Ishikawa (cell line): ENCODE results near the gene SKI.

Experiments used
- CEBPB ChIP-seq: IDR thresholded peaks from 2 replicates; pipeline ENCODE4 v1.6.1; 2012
- CREB1 ChIP-seq: IDR thresholded peaks from 2 replicates; pipeline ENCODE4 v1.6.1; 2012; ENCODE audit warnings: low read depth
- EGR1 ChIP-seq: IDR thresholded peaks from 2 replicates; pipeline ENCODE4 v1.6.1; 2012
- EP300 ChIP-seq: IDR thresholded peaks from 2 replicates; pipeline ENCODE4 v1.6.1; 2012; ENCODE audit warnings: borderline replicate concordance
- FOXM1 ChIP-seq: IDR thresholded peaks from 2 replicates; pipeline ENCODE4 v1.6.1; 2012; ENCODE audit warnings: low read depth, borderline replicate concordance
- NFIC ChIP-seq: IDR thresholded peaks from 2 replicates; pipeline ENCODE4 v1.6.1; 2012
- RAD21 ChIP-seq: IDR thresholded peaks from 2 replicates; pipeline ENCODE4 v1.6.1; 2012; ENCODE audit warnings: low read depth
- TAF1 ChIP-seq: IDR thresholded peaks from 2 replicates; pipeline ENCODE4 v1.6.1; 2012; ENCODE audit warnings: low read depth, mild to moderate bottlenecking
- TCF12 ChIP-seq: IDR thresholded peaks from 2 replicates; pipeline ENCODE4 v1.6.1; 2012; ENCODE audit warnings: low read depth
- TEAD4 ChIP-seq: IDR thresholded peaks from 2 replicates; pipeline ENCODE4 v1.6.1; 2012
- YY1 ChIP-seq: IDR thresholded peaks from 2 replicates; pipeline ENCODE4 v1.6.1; 2012; ENCODE audit warnings: low read depth
- ZBTB7A ChIP-seq: IDR thresholded peaks from 2 replicates; pipeline ENCODE4 v1.6.1; 2012; ENCODE audit warnings: low read depth
- TF ChIP-seq, protein P1 (sequence below): IDR thresholded peaks from 2 replicates; pipeline ENCODE4 v1.6.1; 2012
- TF ChIP-seq, protein P2 (sequence below): IDR thresholded peaks from 2 replicates; pipeline ENCODE4 v1.6.1; 2012
- TF ChIP-seq, protein P3 (sequence below): IDR thresholded peaks from 2 replicates; pipeline ENCODE4 v1.6.1; 2012; ENCODE audit warnings: low read depth, mild to moderate bottlenecking

SKI gene

GRCh38 chr1:2184531-2184930 is 43.6 kb upstream of the SKI start:
- TF ChIP-seq TEAD4 (no peak), EGR1 (no peak), CREB1 (no peak), RAD21 (no peak), TAF1 (no peak), TCF12 (no peak), EP300 (no peak), YY1 (no peak), FOXM1 (no peak), ZBTB7A (no peak), CEBPB (no peak), NFIC (no peak)
- TF ChIP-seq, protein P1, sequence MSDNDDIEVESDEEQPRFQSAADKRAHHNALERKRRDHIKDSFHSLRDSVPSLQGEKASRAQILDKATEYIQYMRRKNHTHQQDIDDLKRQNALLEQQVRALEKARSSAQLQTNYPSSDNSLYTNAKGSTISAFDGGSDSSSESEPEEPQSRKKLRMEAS: no peak
- TF ChIP-seq, protein P2, sequence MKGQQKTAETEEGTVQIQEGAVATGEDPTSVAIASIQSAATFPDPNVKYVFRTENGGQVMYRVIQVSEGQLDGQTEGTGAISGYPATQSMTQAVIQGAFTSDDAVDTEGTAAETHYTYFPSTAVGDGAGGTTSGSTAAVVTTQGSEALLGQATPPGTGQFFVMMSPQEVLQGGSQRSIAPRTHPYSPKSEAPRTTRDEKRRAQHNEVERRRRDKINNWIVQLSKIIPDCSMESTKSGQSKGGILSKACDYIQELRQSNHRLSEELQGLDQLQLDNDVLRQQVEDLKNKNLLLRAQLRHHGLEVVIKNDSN: no peak
- TF ChIP-seq, protein P3, sequence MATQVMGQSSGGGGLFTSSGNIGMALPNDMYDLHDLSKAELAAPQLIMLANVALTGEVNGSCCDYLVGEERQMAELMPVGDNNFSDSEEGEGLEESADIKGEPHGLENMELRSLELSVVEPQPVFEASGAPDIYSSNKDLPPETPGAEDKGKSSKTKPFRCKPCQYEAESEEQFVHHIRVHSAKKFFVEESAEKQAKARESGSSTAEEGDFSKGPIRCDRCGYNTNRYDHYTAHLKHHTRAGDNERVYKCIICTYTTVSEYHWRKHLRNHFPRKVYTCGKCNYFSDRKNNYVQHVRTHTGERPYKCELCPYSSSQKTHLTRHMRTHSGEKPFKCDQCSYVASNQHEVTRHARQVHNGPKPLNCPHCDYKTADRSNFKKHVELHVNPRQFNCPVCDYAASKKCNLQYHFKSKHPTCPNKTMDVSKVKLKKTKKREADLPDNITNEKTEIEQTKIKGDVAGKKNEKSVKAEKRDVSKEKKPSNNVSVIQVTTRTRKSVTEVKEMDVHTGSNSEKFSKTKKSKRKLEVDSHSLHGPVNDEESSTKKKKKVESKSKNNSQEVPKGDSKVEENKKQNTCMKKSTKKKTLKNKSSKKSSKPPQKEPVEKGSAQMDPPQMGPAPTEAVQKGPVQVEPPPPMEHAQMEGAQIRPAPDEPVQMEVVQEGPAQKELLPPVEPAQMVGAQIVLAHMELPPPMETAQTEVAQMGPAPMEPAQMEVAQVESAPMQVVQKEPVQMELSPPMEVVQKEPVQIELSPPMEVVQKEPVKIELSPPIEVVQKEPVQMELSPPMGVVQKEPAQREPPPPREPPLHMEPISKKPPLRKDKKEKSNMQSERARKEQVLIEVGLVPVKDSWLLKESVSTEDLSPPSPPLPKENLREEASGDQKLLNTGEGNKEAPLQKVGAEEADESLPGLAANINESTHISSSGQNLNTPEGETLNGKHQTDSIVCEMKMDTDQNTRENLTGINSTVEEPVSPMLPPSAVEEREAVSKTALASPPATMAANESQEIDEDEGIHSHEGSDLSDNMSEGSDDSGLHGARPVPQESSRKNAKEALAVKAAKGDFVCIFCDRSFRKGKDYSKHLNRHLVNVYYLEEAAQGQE: no peak

DNA sequence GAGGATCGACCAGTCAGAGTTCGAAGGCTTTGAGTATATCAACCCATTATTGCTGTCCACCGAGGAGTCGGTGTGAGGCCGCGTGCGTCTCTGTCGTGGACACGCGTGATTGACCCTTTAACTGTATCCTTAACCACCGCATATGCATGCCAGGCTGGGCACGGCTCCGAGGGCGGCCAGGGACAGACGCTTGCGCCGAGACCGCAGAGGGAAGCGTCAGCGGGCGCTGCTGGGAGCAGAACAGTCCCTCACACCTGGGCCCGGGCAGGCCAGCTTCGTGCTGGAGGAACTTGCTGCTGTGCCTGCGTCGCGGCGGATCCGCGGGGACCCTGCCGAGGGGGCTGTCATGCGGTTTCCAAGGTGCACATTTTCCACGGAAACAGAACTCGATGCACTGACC is 43.2 kb upstream of the SKI start:
- no peak for TF ChIP-seq NFIC
- no peak for TF ChIP-seq CREB1
- no peak for TF ChIP-seq TCF12
- no peak for TF ChIP-seq CEBPB
- no peak for TF ChIP-seq EP300

DNA sequence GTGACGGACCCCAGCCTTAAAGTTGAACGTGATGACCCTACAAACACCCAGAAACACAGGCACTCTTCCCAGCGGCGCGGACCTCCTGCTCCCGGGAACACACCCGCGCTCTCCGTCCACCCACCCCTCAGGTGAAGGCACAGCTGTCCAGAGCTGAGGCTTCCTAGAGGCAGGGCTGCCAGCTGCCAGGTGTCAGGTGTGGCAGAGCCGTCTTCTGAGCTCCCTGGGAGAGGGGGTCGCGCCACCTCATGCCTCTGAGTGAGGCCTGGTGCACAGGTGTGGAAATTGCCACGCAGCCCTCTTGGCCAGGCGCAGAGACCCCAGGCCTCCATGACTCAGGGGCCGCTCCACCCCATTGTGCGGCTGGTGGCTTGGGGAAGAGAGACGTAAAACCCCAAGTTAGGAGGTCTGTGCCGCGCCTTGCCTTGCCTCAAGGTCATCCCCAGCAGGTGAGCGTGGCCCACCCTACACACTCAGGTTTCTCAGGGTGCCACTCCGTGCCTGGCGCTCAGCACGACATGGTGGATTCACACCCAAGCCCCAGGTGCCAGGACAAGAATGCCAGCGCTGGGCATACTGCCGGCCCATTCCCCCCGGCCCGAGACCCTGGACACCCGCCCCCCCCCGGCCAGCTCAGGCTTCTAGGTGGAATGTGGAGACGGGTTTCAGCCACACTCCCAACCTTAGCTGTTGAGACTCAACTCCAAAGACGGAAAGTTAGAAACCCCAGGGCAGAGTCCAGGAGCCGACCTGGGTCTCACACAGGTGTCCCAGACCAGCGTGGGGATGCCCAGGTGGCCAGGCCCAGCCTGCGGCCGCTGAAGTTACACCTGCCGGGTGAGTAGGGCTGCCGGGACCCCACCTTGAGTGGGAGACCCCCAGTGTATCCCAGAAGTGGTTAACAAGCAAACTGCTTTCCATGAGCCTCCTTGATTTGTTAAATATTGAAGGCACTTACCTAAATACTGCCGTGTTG is 42.0 kb upstream of the SKI start:
- no peak for TF ChIP-seq TEAD4
- no peak for TF ChIP-seq TAF1
- TF ChIP-seq FOXM1: no peak
- no peak for TF ChIP-seq YY1
- TF ChIP-seq, protein P1: no peak
- TF ChIP-seq NFIC: no peak
- TF ChIP-seq EGR1: no peak
- no peak for TF ChIP-seq EP300
- TF ChIP-seq RAD21: no peak
- TF ChIP-seq, protein P3: no peak
- no peak for TF ChIP-seq TCF12
- no peak for TF ChIP-seq ZBTB7A
- TF ChIP-seq, protein P2: no peak
- no peak for TF ChIP-seq CEBPB
- no peak for TF ChIP-seq CREB1

- TF ChIP-seq TEAD4 (no peak), TCF12 (no peak), RAD21 (no peak)
Observed at GRCh38 chr1:2186901-2187300, 41.2 kb upstream of the SKI start.

- no peak for TF ChIP-seq EP300
- TF ChIP-seq TAF1: no peak
- TF ChIP-seq CEBPB: no peak
- TF ChIP-seq, protein P1: no peak
- TF ChIP-seq EGR1: no peak
- no peak for TF ChIP-seq TCF12
- TF ChIP-seq, protein P2: no peak
- no peak for TF ChIP-seq CREB1
- no peak for TF ChIP-seq NFIC
- TF ChIP-seq, protein P3: no peak
- no peak for TF ChIP-seq YY1
- TF ChIP-seq RAD21: no peak
Observed at GRCh38 chr1:2187619-2188018, 40.5 kb upstream of the SKI start.
